A172 (cell line): Measurements from ENCODE around the gene ARHGAP18. TPM values are rescaled to one million over a fixed set of nuclear protein-coding genes. Genes with fewer than 3 reads are reported as not detected.

Experiments used
- DNase-seq: peaks from one replicate; pipeline ENCODE4 v3.0.0-alpha.2; 2015; ENCODE audit warnings: low spot score
- total RNA-seq: library from RNA; depleted of rRNA; stranded (reverse); fragments of >200 nt; shearing (Covaris generic); gene quantifications from 2 replicates; pipeline ENCODE4 v1.2.3, GENCODE V29; 2014

Gene ARHGAP18
- total RNA-seq, 1 experiment from 2014 or later, result 140 TPM

DNA sequence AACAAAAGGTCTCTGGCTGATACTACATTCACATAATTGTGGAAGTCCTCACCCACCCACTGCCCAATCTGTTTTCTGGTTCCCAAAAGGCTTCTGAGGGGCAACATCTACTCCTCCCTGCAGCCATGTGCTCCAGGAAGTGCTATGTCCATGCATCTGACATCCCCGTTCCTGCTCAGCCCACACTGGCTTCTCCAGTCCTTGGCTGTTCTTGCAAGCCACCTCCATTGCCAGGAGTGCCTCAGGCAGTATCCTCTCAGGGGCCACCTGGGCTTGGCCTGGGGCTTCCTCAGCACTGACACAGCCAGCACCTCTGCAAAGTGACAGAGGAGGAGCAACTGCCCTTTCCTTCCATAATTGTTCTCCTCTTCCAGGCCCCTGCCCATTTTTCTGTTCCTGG is 18.3 kb downstream of the ARHGAP18 start:
- DNase-seq, result no peak

- no peak for DNase-seq
These were observed 18.8 kb downstream of the ARHGAP18 start for GRCh38 chr6:129691043-129691640.

GRCh38 chr6:129686941-129687627 is 22.9 kb downstream of the ARHGAP18 start:
- DNase-seq, result peak; percentile 59

GRCh38 chr6:129685662-129686031 is 24.3 kb downstream of the ARHGAP18 start:
- no peak for DNase-seq

DNA sequence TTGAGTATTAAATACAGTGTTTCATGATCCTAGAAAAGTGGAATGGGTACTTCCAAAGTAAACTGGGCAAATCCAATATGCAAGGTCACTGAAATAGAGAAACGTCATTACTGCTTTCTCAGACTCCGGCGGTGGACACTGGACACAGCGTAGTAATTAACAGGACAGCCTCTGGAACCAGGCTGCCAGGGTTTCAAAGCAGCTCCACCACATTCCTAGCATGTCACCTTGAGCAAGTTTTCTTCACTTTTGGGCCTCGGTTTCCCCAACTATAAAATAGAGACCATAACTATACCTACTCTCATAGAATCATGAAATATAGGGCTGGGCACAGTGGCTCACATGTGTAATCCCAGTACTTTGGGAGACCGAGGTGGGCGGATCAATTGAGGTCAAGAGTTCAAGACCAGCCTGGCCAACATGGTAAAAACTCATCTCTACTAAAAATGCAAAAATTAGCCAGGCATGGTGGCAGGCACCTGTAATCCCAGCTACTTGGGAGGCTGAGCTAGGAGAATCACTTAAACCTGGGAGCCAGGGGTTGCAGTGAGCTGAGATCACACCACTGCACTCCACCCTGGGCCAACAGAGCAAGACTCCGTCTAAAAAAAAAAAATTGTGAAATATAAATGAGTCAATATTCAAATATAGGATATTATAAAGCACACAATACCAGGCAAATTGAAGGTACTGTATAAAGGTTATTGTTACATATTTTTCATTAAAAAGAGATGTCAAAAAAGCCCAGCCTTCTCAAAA is 24.9 kb downstream of the ARHGAP18 start:
- no peak for DNase-seq

DNA sequence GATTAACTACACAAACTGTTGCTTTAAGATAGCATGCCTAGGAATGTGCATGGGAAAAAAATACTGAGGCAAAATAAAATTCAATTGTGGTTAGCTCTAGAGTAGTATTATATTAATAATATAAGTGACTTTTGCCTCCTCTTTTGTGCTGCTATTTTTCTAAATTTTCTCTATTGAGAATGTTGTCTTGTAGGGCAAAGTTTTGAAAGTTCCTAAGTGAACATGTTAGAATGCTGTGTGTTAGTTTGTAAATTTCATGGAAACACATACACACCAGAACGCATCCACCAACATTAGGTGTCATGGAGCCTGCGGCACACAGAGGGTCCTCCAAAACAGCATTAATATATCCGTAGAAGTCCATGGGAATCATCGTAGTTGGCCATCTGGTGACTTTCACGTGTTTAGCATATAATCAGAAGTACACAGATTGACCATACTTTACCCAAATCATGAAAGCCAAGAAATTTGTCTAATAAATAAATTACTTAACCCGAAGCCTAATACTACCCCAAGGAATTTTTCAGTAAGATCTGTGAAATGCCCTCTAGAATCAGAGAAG is 25.6 kb downstream of the ARHGAP18 start:
- no peak for DNase-seq

- peak; percentile 98 for DNase-seq
These were observed 26.2 kb downstream of the ARHGAP18 start for GRCh38 chr6:129683601-129684322.

DNA sequence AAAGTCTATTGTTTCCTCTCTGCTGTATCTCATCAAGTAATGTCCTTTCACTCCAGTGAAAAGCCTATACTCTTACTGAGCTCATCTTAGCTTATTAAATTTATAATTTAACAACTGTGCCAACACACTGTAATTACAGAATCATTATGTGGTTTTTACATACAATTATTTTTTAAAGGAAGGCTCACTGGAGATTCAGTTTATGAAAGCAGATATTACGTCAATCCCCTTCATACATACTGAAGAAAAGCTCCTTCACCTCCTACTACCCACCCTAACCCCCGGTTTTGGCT is 28.1 kb downstream of the ARHGAP18 start:
- no peak for DNase-seq

GRCh38 chr6:129680633-129681032 is 29.3 kb downstream of the ARHGAP18 start:
- no peak for DNase-seq

DNA sequence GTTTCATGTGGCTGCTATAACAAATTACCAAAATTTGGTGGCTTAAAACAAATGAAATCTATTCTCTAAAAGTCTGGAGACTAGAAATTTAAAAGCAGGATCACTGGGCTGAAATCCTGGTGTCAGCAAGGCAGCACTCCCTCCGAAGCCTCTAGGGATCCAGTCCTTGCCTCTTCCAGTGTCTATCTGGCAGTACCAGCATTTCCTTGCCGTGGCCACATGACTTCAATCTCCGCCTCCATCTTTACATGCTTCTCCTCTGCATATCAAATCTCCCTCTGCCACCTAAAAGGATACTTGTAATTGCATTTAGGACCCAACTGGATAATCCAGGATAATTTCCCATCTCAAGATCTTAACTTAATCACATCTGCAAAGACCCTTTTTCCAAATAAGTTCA is 30.2 kb downstream of the ARHGAP18 start:
- DNase-seq, result peak; percentile 58

- DNase-seq, result no peak
These were observed 30.7 kb downstream of the ARHGAP18 start for GRCh38 chr6:129679275-129679674.

- no peak for DNase-seq
These were observed 31.5 kb downstream of the ARHGAP18 start for GRCh38 chr6:129678463-129678862.

GRCh38 chr6:129677620-129678325 is 32.2 kb downstream of the ARHGAP18 start:
- DNase-seq, result no peak

- no peak for DNase-seq
These were observed 34.1 kb downstream of the ARHGAP18 start for GRCh38 chr6:129675669-129676472.

DNA sequence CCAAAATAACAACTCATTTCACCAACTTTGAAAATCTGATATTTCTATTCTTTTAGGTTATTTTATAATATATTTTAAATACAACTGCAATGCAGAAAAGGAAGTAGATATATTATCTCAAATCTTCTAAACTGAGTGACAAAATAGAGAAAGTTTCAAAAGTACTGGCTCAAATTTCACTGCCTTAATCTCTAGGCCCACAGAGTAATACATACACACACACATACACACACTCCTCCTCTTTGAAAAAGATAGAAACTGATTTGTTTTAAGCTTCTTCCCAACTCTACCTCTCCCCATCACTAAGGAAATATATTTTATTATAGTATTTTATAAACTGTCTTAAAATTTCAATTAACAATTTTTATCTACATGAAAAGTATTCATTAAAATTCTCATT is 36.2 kb downstream of the ARHGAP18 start:
- peak; percentile 8 for DNase-seq

DNA sequence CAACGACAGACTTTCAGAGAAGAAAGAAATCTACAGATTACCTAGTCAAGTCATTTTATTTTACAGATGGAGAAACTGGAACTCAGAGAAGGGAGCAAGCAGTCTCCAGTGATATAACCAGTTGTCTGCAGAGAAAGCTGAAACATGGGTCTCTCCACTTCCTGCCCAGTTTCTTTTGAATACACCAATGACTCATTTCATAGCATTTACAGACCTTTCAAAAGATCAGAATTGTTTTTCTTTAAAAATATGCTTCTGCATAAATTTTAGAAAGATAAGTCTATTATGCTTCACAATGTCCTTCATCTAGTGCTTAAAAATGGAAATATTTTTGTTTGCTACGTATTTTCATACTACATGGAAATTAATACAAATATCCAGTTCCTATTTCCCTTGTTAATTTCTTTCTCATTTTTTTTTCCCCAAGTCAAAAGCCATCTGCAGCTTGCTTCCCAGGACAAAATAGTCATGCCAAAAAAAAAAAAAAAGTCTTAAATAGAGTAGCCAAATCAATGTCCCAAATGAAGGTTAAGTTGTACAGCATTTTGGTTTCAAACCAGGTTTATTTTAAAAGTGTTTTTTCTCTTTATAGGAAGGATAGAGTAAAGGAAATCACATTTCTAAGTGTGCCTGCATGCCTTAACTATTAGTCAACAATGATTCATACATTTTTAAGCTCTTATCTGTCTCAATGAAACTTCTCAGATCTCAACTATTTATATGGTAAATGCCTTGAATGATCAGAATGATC is 36.9 kb downstream of the ARHGAP18 start:
- peak; percentile 85 for DNase-seq

DNA sequence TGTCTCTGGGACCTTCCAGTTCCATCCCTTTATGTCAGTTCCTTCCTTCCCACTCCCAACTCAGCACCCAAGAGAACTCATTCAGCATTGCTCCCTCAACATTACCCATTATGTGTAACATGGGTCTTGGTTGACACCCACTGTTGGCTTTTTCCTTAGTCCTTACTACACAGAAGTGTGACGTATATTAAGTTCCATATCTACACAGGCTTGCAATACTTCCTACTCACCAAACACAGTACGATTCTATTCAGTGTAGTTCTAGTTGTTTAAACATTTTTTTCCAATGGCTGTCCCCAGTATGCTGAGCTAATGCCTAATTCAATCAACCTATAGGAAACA is 37.7 kb downstream of the ARHGAP18 start:
- no peak for DNase-seq

DNA sequence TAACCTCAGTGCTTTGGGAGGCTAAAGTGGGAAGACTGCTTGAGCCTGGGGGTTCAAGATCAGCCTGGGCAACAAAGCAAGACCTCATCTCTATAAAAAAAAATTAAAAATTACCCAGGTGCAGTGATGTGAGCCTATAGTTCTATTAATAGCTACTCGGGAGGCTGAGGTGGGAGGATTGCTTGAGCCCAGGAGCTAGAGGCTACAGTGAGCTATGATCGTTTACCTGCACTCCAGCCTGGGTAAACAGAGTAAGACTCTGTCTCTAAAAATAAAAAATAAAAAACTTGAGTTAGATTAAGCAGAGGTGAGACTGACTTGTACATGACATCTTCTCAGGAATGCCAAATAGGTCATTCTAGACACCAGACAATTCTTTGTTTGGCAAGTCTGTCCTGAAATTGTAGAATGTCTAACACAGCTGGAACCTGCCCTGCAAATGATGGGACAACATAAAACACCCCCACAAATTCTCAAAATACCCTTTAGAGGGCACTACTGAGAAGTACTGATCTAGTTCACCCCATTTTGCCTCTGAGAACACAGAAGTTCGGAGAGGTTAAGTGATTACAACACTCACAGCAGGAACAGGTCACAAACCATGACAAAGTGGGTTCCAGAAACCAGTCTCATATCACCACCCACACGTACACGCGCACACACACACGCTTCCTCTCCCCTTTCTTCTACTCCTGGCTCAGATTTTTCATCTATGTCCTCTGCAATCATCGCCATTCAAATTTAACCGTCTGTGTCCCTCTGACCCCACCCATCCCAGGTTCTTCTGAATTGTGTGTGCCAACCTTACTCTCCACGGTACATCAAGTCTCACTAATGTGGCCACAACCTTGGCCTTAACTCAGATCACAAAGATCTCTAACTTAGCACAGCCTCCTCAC is 38.3 kb downstream of the ARHGAP18 start:
- DNase-seq, result peak; percentile 62

GRCh38 chr6:129670634-129671033 is 39.3 kb downstream of the ARHGAP18 start:
- DNase-seq, result no peak
